Hepatocyte (in vitro differentiated cells): ENCODE measurements around the gene FBXO15. TPM values are rescaled to one million over a fixed set of nuclear protein-coding genes. Genes with fewer than 3 reads are reported as not detected.
A peak's percentile ranks its signal among the peaks of the same experiment; 100 is the strongest.

Experiments used
- DNase-seq: peaks from one replicate; pipeline ENCODE4 v3.0.0-alpha.2; 2016; ENCODE audit warnings: low spot score
- H2AFZ ChIP-seq: fragments of 200-600 bp; sonication (generic); 2 replicates; pipeline ENCODE4 v1.6.0; 2016; ENCODE audit warnings: antibody characterized with exemption, mild to moderate bottlenecking
- H3K27ac ChIP-seq: fragments of 200-600 bp; sonication (generic); 2 replicates; pipeline ENCODE4 v1.5.1; 2016; ENCODE audit warnings: mild to moderate bottlenecking
- H3K27me3 ChIP-seq: fragments of 200-600 bp; sonication (generic); 2 replicates; pipeline ENCODE4 v1.6.1; 2016
- H3K36me3 ChIP-seq: fragments of 200-600 bp; sonication (generic); replicated peaks from 2 replicates; pipeline ENCODE4 v1.5.1; 2016; ENCODE audit warnings: low read depth; ENCODE audit not compliant: insufficient read depth
- H3K4me1 ChIP-seq: fragments of 200-600 bp; sonication (generic); 2 replicates; pipeline ENCODE4 v1.5.1; 2016; ENCODE audit warnings: mild to moderate bottlenecking, moderate library complexity; ENCODE audit not compliant: insufficient read depth
- H3K4me2 ChIP-seq: fragments of 200-600 bp; sonication (generic); 2 replicates; pipeline ENCODE4 v1.6.0; 2016
- H3K4me3 ChIP-seq: fragments of 200-600 bp; sonication (generic); 2 replicates; pipeline ENCODE4 v1.5.1; 2016; ENCODE audit warnings: mild to moderate bottlenecking
- H3K79me2 ChIP-seq: fragments of 200-600 bp; sonication (generic); 2 replicates; pipeline ENCODE4 v1.6.0; 2017; ENCODE audit warnings: mild to moderate bottlenecking
- H3K9me2 ChIP-seq: fragments of 200-600 bp; sonication (generic); replicated peaks from 2 replicates; pipeline ENCODE4 v1.6.0; 2017; ENCODE audit warnings: mild to moderate bottlenecking; ENCODE audit not compliant: insufficient read depth
- H3K9me3 ChIP-seq: fragments of 200-600 bp; sonication (generic); 2 replicates; pipeline ENCODE4 v1.5.1; 2016; ENCODE audit warnings: low read depth, mild to moderate bottlenecking
- H4K20me1 ChIP-seq: fragments of 200-600 bp; sonication (generic); 2 replicates; pipeline ENCODE4 v1.6.0; 2016; ENCODE audit warnings: mild to moderate bottlenecking; ENCODE audit not compliant: insufficient read depth, poor library complexity, severe bottlenecking
- EZH2 ChIP-seq: fragments of 200-600 bp; sonication (generic); IDR thresholded peaks from 2 replicates; pipeline ENCODE4 v1.6.1; 2016; ENCODE audit warnings: antibody characterized with exemption, mild to moderate bottlenecking, borderline replicate concordance
- EZH2phosphoT487 ChIP-seq: fragments of 200-600 bp; sonication (generic); IDR thresholded peaks from one replicate; pipeline ENCODE4 v1.6.1; 2018; ENCODE audit warnings: antibody characterized with exemption, mild to moderate bottlenecking, low read depth, moderate library complexity; ENCODE audit not compliant: unreplicated experiment, severe bottlenecking
- WGBS: methylation state at CpG from one replicate; pipeline ENCODE4 v1.1.6; 2016; ENCODE audit warnings: low lambda C conversion rate; ENCODE audit errors: missing lambda C conversion rate; 5-methylcytosine and 5-hydroxymethylcytosine counted together
- polyA plus RNA-seq: library from polyadenylated mRNA; unstranded; fragments of >200 nt; fragmentation: Nextera tagmentation; extraction: Ambion mirVana; gene quantifications from 2 replicates; pipeline ENCODE4 v1.2.1, GENCODE V29; 2016
- total RNA-seq: library from RNA; depleted of rRNA; stranded (reverse); fragments of >200 nt; gene quantifications from 2 replicates; pipeline ENCODE4 v1.2.3, GENCODE V29; 2014
- TF ChIP-seq, protein P1 (sequence below): fragments of 200-600 bp; sonication (generic); IDR thresholded peaks from 2 replicates; pipeline ENCODE4 v1.5.1; 2016; ENCODE audit warnings: antibody characterized with exemption, mild to moderate bottlenecking; ENCODE audit not compliant: poor library complexity

The FBXO15 gene
- total and polyA plus RNA-seq, 2 experiments from 2014 or later, result 0.69 to 0.93 TPM

DNA sequence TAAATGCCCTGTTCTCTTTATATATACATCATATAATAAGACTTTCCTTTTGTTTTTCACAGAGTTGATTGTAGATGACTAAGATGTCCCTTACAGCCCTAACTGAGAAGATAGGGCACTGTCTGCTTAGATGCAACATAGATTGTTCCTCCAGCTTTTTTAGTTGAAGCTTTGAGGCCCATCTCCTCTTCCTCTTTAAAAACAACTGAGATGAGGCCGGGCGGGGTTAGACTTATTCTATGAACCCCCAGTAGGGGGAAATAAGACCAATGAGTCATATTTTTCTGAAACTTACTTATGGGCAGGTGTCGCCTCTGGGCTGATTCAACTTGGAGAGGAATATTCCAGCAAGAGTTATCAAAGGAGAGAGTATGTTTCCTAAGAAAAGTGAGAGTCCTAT, 84.6 kb downstream of the FBXO15 start:
- H3K9me2 ChIP-seq, result no peaks in the 10 kb centered on the region
- peak overlapping the region; percentile 4 for H3K27ac ChIP-seq
- H3K27me3 ChIP-seq, result no peaks in the 10 kb centered on the region
- H3K4me2 ChIP-seq, result no peak overlapping the region
- no peaks in the 10 kb centered on the region for H3K79me2 ChIP-seq
- peaks cover 18% of the 10 kb centered on the region for H3K4me1 ChIP-seq
- no peak overlapping the region for H3K4me3 ChIP-seq
- no peak overlapping the region for H2AFZ ChIP-seq
- no peaks in the 10 kb centered on the region for H3K36me3 ChIP-seq
- 90% methylated on average over 3 of the region's 3 CpGs for WGBS
- DNase-seq, result no peak
- no peaks in the 10 kb centered on the region for H3K9me3 ChIP-seq
- TF ChIP-seq, protein P1, sequence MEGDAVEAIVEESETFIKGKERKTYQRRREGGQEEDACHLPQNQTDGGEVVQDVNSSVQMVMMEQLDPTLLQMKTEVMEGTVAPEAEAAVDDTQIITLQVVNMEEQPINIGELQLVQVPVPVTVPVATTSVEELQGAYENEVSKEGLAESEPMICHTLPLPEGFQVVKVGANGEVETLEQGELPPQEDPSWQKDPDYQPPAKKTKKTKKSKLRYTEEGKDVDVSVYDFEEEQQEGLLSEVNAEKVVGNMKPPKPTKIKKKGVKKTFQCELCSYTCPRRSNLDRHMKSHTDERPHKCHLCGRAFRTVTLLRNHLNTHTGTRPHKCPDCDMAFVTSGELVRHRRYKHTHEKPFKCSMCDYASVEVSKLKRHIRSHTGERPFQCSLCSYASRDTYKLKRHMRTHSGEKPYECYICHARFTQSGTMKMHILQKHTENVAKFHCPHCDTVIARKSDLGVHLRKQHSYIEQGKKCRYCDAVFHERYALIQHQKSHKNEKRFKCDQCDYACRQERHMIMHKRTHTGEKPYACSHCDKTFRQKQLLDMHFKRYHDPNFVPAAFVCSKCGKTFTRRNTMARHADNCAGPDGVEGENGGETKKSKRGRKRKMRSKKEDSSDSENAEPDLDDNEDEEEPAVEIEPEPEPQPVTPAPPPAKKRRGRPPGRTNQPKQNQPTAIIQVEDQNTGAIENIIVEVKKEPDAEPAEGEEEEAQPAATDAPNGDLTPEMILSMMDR, result no peak
- no peak for TF ChIP-seq EZH2
- no peak for TF ChIP-seq EZH2phosphoT487
- H4K20me1 ChIP-seq, result no peaks in the 10 kb centered on the region

DNA sequence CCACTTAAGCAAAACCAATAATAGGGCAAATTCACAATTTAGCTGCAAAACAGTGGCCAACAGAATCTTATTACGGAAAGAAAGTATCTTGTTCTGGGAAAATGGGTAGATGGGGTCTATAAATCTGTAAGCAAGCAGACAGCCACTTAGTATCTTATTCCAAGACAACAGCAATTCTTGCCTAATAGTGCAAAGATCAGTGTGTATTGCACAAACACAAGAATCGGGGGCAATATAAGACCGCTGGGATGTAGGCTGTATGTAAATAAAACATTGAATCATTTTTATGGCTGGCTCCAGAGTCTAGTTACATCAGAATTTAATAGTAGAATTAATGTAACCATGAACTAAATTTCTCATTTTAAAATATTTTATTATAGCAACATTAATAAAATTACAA, 85.6 kb downstream of the FBXO15 start:
- no peak overlapping the region for H3K27ac ChIP-seq
- 60% methylated on average over 3 of the region's 3 CpGs for WGBS
- DNase-seq, result peak; percentile 51
- TF ChIP-seq EZH2phosphoT487, result no peak
- TF ChIP-seq, protein P1, result no peak
- TF ChIP-seq EZH2, result no peak
- H3K4me3 ChIP-seq, result no peak overlapping the region
- H3K4me2 ChIP-seq, result peak overlapping the region; percentile 28
- no peaks in the 10 kb centered on the region for H3K36me3 ChIP-seq
- H3K9me2 ChIP-seq, result no peaks in the 10 kb centered on the region
- no peaks in the 10 kb centered on the region for H3K79me2 ChIP-seq
- H3K9me3 ChIP-seq, result no peaks in the 10 kb centered on the region
- H4K20me1 ChIP-seq, result no peaks in the 10 kb centered on the region
- no peak overlapping the region for H2AFZ ChIP-seq
- H3K27me3 ChIP-seq, result no peaks in the 10 kb centered on the region
- peaks cover 18% of the 10 kb centered on the region for H3K4me1 ChIP-seq

DNA sequence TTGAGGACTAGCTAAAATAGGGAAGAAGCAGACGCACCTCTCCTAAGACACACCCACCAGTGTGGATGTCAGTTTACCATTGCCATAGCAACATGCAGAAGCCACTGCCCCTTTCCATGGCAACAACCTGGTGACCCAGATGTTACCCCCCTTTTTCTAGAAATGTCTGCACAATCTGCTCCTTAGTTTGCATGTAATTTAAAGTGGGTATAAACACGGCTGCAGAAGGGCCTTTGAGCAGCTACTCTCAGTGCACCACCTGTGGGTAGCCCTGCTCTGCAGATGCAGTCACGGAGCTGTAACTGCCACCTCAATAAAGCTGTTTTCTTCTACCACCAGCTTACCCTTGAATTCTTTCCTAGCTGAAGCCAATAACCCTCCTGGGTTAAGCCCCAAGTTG, 87.1 kb downstream of the FBXO15 start:
- H3K27ac ChIP-seq, result no peak overlapping the region
- H3K27me3 ChIP-seq, result no peaks in the 10 kb centered on the region
- H3K4me2 ChIP-seq, result no peak overlapping the region
- no peak for DNase-seq
- H3K9me2 ChIP-seq, result no peaks in the 10 kb centered on the region
- H3K36me3 ChIP-seq, result no peaks in the 10 kb centered on the region
- H3K79me2 ChIP-seq, result no peaks in the 10 kb centered on the region
- H3K4me1 ChIP-seq, result peaks cover 18% of the 10 kb centered on the region
- no peaks in the 10 kb centered on the region for H4K20me1 ChIP-seq
- H2AFZ ChIP-seq, result no peak overlapping the region
- H3K9me3 ChIP-seq, result no peaks in the 10 kb centered on the region
- WGBS, result 71% methylated on average over 3 of the region's 3 CpGs
- no peak for TF ChIP-seq EZH2phosphoT487
- no peak for TF ChIP-seq EZH2
- TF ChIP-seq, protein P1, result no peak
- H3K4me3 ChIP-seq, result no peak overlapping the region

DNA sequence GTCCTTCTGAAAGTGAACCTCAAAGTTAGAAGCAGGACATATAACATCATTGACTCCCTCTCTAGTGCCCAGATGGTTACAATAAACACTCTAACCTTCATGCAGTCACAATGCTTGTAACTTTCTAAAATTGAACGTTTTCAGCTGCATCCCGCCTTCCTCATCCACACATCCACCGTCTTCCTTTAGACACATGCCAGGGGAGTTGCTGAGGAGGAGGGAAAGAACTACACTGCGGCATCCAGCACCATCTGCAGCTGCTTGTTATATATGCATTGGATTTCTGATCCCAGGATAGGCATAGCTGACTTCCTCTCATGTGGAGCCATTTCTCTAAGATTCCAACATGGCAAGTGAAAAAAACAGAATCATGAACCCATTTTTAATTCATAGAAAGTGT, 96.8 kb downstream of the FBXO15 start:
- Histone ChIP-seq H3K79me2 (no peaks in the 10 kb centered on the region), H3K4me3 (no peak overlapping the region), H3K27me3 (no peaks in the 10 kb centered on the region), H3K9me2 (no peaks in the 10 kb centered on the region), H3K4me2 (no peak overlapping the region), H2AFZ (no peak overlapping the region), H3K9me3 (no peaks in the 10 kb centered on the region), H3K36me3 (no peaks in the 10 kb centered on the region), H3K27ac (no peak overlapping the region), H4K20me1 (no peaks in the 10 kb centered on the region), H3K4me1 (no peaks in the 10 kb centered on the region)
- WGBS, result 62% methylated on average over 4 of the region's 4 CpGs
- DNase-seq, result no peak
- TF ChIP-seq EZH2 (no peak), EZH2phosphoT487 (no peak)
- TF ChIP-seq, protein P1, result no peak
